ENCODE results near the gene L3HYPDH. TPM values are rescaled to one million over a fixed set of nuclear protein-coding genes. Genes with fewer than 3 reads are reported as not detected.
A peak's percentile ranks its signal among the peaks of the same experiment; 100 is the strongest.

The L3HYPDH gene
- polyA plus RNA-seq, 1 donor (not counting 4 experiments of a cell fraction or from before 2014, with no cell fraction given), result 37.5 TPM

DNA sequence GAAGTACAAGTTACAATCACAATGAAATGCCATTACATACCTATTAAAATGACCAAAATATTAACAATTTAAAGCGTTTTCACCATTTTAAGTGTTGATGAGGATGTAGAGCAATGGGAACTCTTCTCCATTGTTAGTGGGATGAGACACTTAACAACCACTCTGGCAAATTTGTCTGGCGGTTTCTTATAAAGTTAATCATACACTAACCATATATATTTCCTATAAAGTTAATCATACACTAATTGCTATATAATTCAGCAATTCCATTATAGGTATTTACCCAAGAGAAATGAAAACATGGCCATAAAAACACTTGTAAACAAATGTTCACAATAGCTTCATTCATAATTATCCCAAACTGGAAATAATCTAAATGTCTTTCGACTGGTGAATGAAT, 36.0 kb upstream of the L3HYPDH start:
- no peak for TF ChIP-seq EZH2 (IDR thresholded peaks at IDR 0.05; ENCODE audit: low read length)
- TF ChIP-seq, protein P1, sequence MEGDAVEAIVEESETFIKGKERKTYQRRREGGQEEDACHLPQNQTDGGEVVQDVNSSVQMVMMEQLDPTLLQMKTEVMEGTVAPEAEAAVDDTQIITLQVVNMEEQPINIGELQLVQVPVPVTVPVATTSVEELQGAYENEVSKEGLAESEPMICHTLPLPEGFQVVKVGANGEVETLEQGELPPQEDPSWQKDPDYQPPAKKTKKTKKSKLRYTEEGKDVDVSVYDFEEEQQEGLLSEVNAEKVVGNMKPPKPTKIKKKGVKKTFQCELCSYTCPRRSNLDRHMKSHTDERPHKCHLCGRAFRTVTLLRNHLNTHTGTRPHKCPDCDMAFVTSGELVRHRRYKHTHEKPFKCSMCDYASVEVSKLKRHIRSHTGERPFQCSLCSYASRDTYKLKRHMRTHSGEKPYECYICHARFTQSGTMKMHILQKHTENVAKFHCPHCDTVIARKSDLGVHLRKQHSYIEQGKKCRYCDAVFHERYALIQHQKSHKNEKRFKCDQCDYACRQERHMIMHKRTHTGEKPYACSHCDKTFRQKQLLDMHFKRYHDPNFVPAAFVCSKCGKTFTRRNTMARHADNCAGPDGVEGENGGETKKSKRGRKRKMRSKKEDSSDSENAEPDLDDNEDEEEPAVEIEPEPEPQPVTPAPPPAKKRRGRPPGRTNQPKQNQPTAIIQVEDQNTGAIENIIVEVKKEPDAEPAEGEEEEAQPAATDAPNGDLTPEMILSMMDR (optimal IDR thresholded peaks at IDR 0.05 in 1 of 3, IDR thresholded peaks at IDR 0.05 in 1 of 3, conservative IDR thresholded peaks at IDR 0.05 in 1 of 3; ENCODE audit: extremely low read depth in 1 of 3, insufficient read depth in 2 of 3, low read length in 3 of 3), result no peak
- Histone ChIP-seq H3K4me3 (ENCODE audit: control insufficient read depth in 2 of 3, extremely low read depth in 1 of 3, insufficient read depth in 2 of 3, low read depth in 1 of 3, low read length in 3 of 3) (no peak overlapping the region), H3K27ac (ENCODE audit: control insufficient read depth, insufficient read depth, low read length) (no peak overlapping the region), H3K79me2 (ENCODE audit: control insufficient read depth, insufficient read depth, low read length) (no peaks in the 10 kb centered on the region), H2AFZ (ENCODE audit: control insufficient read depth, low read length) (no peak overlapping the region), H3K9me3 (ENCODE audit: control insufficient read depth, low read depth, low read length) (no peaks in the 10 kb centered on the region), H4K20me1 (ENCODE audit: control insufficient read depth, extremely low read depth, insufficient read depth, low read length) (no peaks in the 10 kb centered on the region), H3K27me3 (ENCODE audit: control insufficient read depth, extremely low read depth, insufficient read depth, low read length) (no peaks in the 10 kb centered on the region), H3K9ac (ENCODE audit: control insufficient read depth, extremely low read depth, insufficient read depth, low read length) (no peak overlapping the region), H3K9me1 (ENCODE audit: control insufficient read depth, extremely low read depth, insufficient read depth, low read length) (no peaks in the 10 kb centered on the region), H3K4me1 (ENCODE audit: control insufficient read depth, extremely low read depth, insufficient read depth, low read length) (no peaks in the 10 kb centered on the region), H3K36me3 (ENCODE audit: control insufficient read depth in 2 of 2, extremely low read depth in 1 of 2, insufficient read depth in 2 of 2, low read length in 2 of 2) (no peaks in the 10 kb centered on the region), H3K4me2 (ENCODE audit: control insufficient read depth, extremely low read depth, insufficient read depth, low read depth, low read length) (no peak overlapping the region)
- FAIRE-seq, result no peak
- dilution Hi-C loops (cut with MboI; ENCODE audit: extremely low pct_ligation_motif_present, low sequenced_read_pairs), result no loop called here
- no peak for DNase-seq (ENCODE audit: low read depth, low spot score)

DNA sequence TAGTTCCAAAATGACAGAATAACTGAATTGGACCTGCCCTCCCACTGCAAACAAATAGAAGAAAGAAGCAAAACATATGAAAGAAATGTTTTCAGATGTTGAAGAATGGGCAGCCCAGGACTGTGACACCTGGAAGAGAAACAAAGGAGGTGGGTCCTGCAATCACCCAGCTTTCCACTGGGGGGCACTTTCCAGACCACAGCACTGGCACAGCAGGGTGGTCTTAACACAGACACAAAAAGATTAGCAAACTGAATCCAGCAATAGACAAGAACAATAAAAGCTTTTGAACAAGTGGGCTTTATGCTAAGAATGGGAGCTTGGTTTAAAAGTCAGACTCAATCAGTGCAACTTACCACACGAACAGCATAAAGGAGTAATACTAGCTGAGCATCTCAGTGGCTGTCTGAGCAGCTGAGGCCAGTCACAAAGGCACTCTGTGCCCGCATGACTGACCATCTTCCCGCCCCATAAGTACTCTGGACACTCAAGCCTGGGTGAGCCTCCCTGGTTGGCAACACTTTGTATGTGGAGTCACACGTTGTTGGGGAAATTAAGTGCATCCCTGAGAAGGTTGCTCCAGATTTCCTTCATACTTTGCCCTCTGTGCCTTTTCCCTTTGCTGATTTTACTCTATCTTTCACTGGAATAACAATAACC, 27.8 kb upstream of the L3HYPDH start:
- no peak overlapping the region for H3K4me2 ChIP-seq (ENCODE audit: control insufficient read depth, extremely low read depth, insufficient read depth, low read depth, low read length)
- H3K4me1 ChIP-seq (ENCODE audit: control insufficient read depth, extremely low read depth, insufficient read depth, low read length), result no peaks in the 10 kb centered on the region
- H3K9ac ChIP-seq (ENCODE audit: control insufficient read depth, extremely low read depth, insufficient read depth, low read length), result no peak overlapping the region
- dilution Hi-C loops (cut with MboI; ENCODE audit: extremely low pct_ligation_motif_present, low sequenced_read_pairs), result no loop called here
- H3K9me3 ChIP-seq (ENCODE audit: control insufficient read depth, low read depth, low read length), result no peaks in the 10 kb centered on the region
- H3K9me1 ChIP-seq (ENCODE audit: control insufficient read depth, extremely low read depth, insufficient read depth, low read length), result no peaks in the 10 kb centered on the region
- no peaks in the 10 kb centered on the region for H4K20me1 ChIP-seq (ENCODE audit: control insufficient read depth, extremely low read depth, insufficient read depth, low read length)
- no peak for DNase-seq (ENCODE audit: low read depth, low spot score)
- H3K79me2 ChIP-seq (ENCODE audit: control insufficient read depth, insufficient read depth, low read length), result no peaks in the 10 kb centered on the region
- H3K27ac ChIP-seq (ENCODE audit: control insufficient read depth, insufficient read depth, low read length), result no peak overlapping the region
- no peak overlapping the region for H2AFZ ChIP-seq (ENCODE audit: control insufficient read depth, low read length)
- H3K27me3 ChIP-seq (ENCODE audit: control insufficient read depth, extremely low read depth, insufficient read depth, low read length), result no peaks in the 10 kb centered on the region
- H3K4me3 ChIP-seq (ENCODE audit: control insufficient read depth in 2 of 3, extremely low read depth in 1 of 3, insufficient read depth in 2 of 3, low read depth in 1 of 3, low read length in 3 of 3), result no peak overlapping the region
- no peaks in the 10 kb centered on the region for H3K36me3 ChIP-seq (ENCODE audit: control insufficient read depth in 2 of 2, extremely low read depth in 1 of 2, insufficient read depth in 2 of 2, low read length in 2 of 2)
- no peak for FAIRE-seq
- TF ChIP-seq, protein P1 (optimal IDR thresholded peaks at IDR 0.05 in 1 of 3, IDR thresholded peaks at IDR 0.05 in 1 of 3, conservative IDR thresholded peaks at IDR 0.05 in 1 of 3; ENCODE audit: extremely low read depth in 1 of 3, insufficient read depth in 2 of 3, low read length in 3 of 3), result peak; percentile 36 to 43 (median 42)
- no peak for TF ChIP-seq EZH2 (IDR thresholded peaks at IDR 0.05; ENCODE audit: low read length)

Measured in keratinocyte (primary cell).